GM13976 (cell line): ENCODE data around the gene USH2A.

Source experiments
- DNase-seq: peaks from one replicate; pipeline ENCODE4 v3.0.0; 2012; ENCODE audit warnings: low spot score
- CTCF ChIP-seq: IDR thresholded peaks from 2 replicates; pipeline ENCODE4 v1.5.1; 2012; ENCODE audit warnings: borderline replicate concordance, mild to moderate bottlenecking; ENCODE audit not compliant: insufficient read depth; ENCODE audit errors: extremely low read depth, missing control alignments, control extremely low read depth
- in situ Hi-C: fragments of 300-500 bp; cut with MboI; formaldehyde crosslinking; loops from one replicate; pipeline ENCODE4 v1.12.0; 2022; ENCODE audit warnings: low sequenced_read_pairs, mixed read lengths, inconsistent platforms; ENCODE audit not compliant: unreplicated experiment

USH2A gene

GRCh38 chr1:216332003-216332402, 91.2 kb downstream of the USH2A start:
- in situ Hi-C loops, result no loop called here
- no peak for DNase-seq
- TF ChIP-seq CTCF, result no peak

- in situ Hi-C loops, result no loop called here
- DNase-seq, result no peak
- no peak for TF ChIP-seq CTCF
These were observed 92.0 kb downstream of the USH2A start for GRCh38 chr1:216331211-216331610.

GRCh38 chr1:216330262-216330661, 93.0 kb downstream of the USH2A start:
- DNase-seq, result no peak
- no peak for TF ChIP-seq CTCF
- in situ Hi-C loops, result no loop called here

GRCh38 chr1:216325946-216326345, 97.3 kb downstream of the USH2A start:
- no peak for TF ChIP-seq CTCF
- no peak for DNase-seq
- in situ Hi-C loops, result no loop called here

GRCh38 chr1:216325336-216325735, 97.9 kb downstream of the USH2A start:
- TF ChIP-seq CTCF, result no peak
- in situ Hi-C loops, result no loop called here
- DNase-seq, result no peak

GRCh38 chr1:216323344-216323743, 99.9 kb downstream of the USH2A start:
- no peak for TF ChIP-seq CTCF
- no peak for DNase-seq
- in situ Hi-C loops, result no loop called here

- DNase-seq, result no peak
- in situ Hi-C loops, result no loop called here
- TF ChIP-seq CTCF, result no peak
These were observed 108.7 kb downstream of the USH2A start for GRCh38 chr1:216314379-216315095.
